Panc1 (cell line): ENCODE results near the gene TMEM51. TPM values are rescaled to one million over a fixed set of nuclear protein-coding genes. Genes with fewer than 3 reads are reported as not detected.

ENCODE experiments used
- ATAC-seq: fragments of 200-7000 bp; cut with Tn5 transposase; 2 replicates; pipeline ENCODE4 v1.9.1; 2020; ENCODE audit warnings: mild to moderate bottlenecking, moderate library complexity
- BruUV-seq: library from RNA; stranded (reverse); fragments of 400-500 nt; replicated peaks from 2 replicates; lab custom pipeline; 2021; lab: Mats Ljungman, UMichigan
- CTCF ChIA-PET: fragments of 300-600 bp; sonication (Branson Sonifier 250); formaldehyde crosslinking; loops from one replicate; lab custom pipeline; 2022; ENCODE audit warnings: antibody characterized with exemption; lab: Charles Lee
- POLR2A ChIA-PET: fragments of 300-600 bp; sonication (Branson Sonifier 250); formaldehyde crosslinking; loops from one replicate; lab custom pipeline; 2022; ENCODE audit warnings: antibody characterized with exemption; lab: Charles Lee
- DNase-seq: peaks from one replicate; pipeline ENCODE4 v3.0.0-alpha.2; 2010; ENCODE audit warnings: low read depth, low spot score
- H3K27ac ChIP-seq: 2 replicates; pipeline ENCODE4 v1.5.1; 2011; ENCODE audit warnings: mild to moderate bottlenecking, low read length, inconsistent platforms
- H3K27me3 ChIP-seq: fragments of 200-500 bp; sonication (Bioruptor generic); 2 replicates; pipeline ENCODE4 v1.6.0; 2014; ENCODE audit warnings: low read length, inconsistent platforms; ENCODE audit not compliant: control insufficient read depth, insufficient read depth
- H3K36me3 ChIP-seq: fragments of 200-500 bp; sonication (Bioruptor generic); 2 replicates; pipeline ENCODE4 v1.5.1; 2014; ENCODE audit warnings: inconsistent platforms, mild to moderate bottlenecking, low read length, moderate library complexity; ENCODE audit not compliant: control insufficient read depth, insufficient read depth
- H3K4me1 ChIP-seq: 2 replicates; pipeline ENCODE4 v1.5.1; 2011; ENCODE audit warnings: inconsistent platforms, mild to moderate bottlenecking, low read length, moderate library complexity; ENCODE audit not compliant: control insufficient read depth, insufficient read depth
- H3K4me3 ChIP-seq, 2 experiments: 2 replicates each; pipeline ENCODE4 v1.5.1; 2011 to 2012; ENCODE audit warnings: low read depth in 2 of 2, low read length in 2 of 2, mild to moderate bottlenecking in 2 of 2, inconsistent platforms in 1 of 2, moderate library complexity in 1 of 2
- H3K9me3 ChIP-seq: fragments of 200-500 bp; sonication (Bioruptor generic); 2 replicates; pipeline ENCODE4 v1.5.1; 2014; ENCODE audit warnings: low read depth, mild to moderate bottlenecking, inconsistent platforms, low read length, moderate library complexity; ENCODE audit not compliant: control insufficient read depth, insufficient read depth
- CTCF ChIP-seq: fragments of 450-650 bp; IDR thresholded peaks from 2 replicates; pipeline ENCODE4 v1.5.1; 2017; ENCODE audit warnings: mild to moderate bottlenecking
- POLR2AphosphoS5 ChIP-seq: IDR thresholded peaks from 2 replicates; pipeline ENCODE4 v1.6.1; 2012; ENCODE audit warnings: mild to moderate bottlenecking, low read depth, low read length, moderate library complexity
- REST ChIP-seq, 2 experiments: IDR thresholded peaks; 2 replicates each; pipeline ENCODE4 v1.6.1; 2011 to 2012; ENCODE audit warnings: low read depth in 2 of 2, control low read depth in 1 of 2, low read length in 1 of 2, mild to moderate bottlenecking in 1 of 2, moderate library complexity in 1 of 2; ENCODE audit not compliant: insufficient read depth in 1 of 2
- SIN3A ChIP-seq: IDR thresholded peaks from 2 replicates; pipeline ENCODE4 v1.6.1; 2012; ENCODE audit warnings: low read depth, mild to moderate bottlenecking, low read length, moderate library complexity, borderline replicate concordance; ENCODE audit not compliant: insufficient read depth
- TCF7L2 ChIP-seq: IDR thresholded peaks from 2 replicates; pipeline ENCODE4 v1.6.1; 2011; ENCODE audit warnings: mild to moderate bottlenecking, low read depth, low read length, inconsistent platforms
- in situ Hi-C: cut with HindIII; loops from 2 replicates; pipeline ENCODE4 v1.10.0; 2016; ENCODE audit warnings: low sequenced_read_pairs, low pct_unique_long_range_greater_than_20kb
- intact Hi-C: fragments of 100-400 bp; cut with micrococcal nuclease; formaldehyde crosslinking; loops from one replicate; pipeline ENCODE4 v1.10.0; 2022; ENCODE audit not compliant: unreplicated experiment
- total RNA-seq: library from RNA; stranded (reverse); gene quantifications from one replicate; pipeline ENCODE4 v1.2.1, GENCODE V29; 2021; ENCODE audit not compliant: unreplicated experiment

TMEM51 gene
- total RNA-seq, 1 experiment from 2014 or later, result 25.8 TPM

DNA sequence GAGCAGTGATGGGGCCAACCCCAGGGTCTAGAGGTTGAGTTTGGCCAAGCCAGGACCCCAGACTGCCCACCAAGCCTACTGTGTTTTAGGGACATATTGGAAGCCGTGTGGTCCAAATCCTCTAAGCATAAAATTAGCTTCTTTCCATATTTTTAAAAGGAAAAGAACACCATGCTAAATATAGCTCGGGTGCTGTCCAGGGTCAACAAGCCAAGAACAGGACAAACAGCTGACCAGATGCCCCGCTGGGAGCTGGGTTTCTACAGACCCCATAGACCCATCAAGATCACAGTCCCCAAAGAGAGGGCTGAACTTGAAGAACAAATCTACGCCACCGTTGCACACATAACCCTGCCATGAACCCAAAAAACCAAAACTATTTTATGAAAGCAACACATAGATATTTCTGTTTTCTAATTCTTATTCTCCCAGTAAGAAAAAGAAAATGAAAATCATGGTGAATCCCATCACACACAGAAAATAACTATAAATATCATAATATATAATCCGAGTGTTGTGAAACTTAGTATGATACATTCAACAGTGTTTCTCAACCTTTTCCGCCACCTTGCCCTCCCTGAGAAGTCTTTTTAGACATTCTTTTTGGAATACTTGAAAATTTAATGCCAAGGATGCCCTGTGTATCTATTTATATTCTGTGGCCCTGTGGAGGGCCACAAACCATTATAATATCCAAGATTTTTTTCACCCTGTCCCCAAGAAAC is 57.3 kb downstream of the TMEM51 start:
- Histone ChIP-seq H3K9me3 (no peaks in the 10 kb centered on the region), H3K27me3 (no peaks in the 10 kb centered on the region), H3K4me1 (peaks cover 13% of the 10 kb centered on the region), H3K4me3 (no peak overlapping the region), H3K27ac (no peak overlapping the region), H3K36me3 (no peaks in the 10 kb centered on the region)
- BruUV-seq, result no TSS peak
- intact Hi-C loops, result no loop called here
- in situ Hi-C loops, result no loop called here
- ChIA-PET POLR2A (interaction anchor here (0.6 kb wide), 1 partner anchor 9 kb away, joined by 3 read pairs; no protein-coding TSS in a partner anchor), CTCF (interaction anchor here (0.6 kb wide), 1 partner anchor 10 kb away, joined by 3 read pairs; no protein-coding TSS in a partner anchor)
- TF ChIP-seq CTCF (no peak), SIN3A (no peak), POLR2AphosphoS5 (no peak), REST (IDR thresholded peaks at IDR 0.05; ENCODE audit: insufficient read depth in 1 of 2, low read depth in 2 of 2, low read length in 1 of 2) (no peak), TCF7L2 (no peak)
- ATAC-seq (no peak), DNase-seq (no peak)

DNA sequence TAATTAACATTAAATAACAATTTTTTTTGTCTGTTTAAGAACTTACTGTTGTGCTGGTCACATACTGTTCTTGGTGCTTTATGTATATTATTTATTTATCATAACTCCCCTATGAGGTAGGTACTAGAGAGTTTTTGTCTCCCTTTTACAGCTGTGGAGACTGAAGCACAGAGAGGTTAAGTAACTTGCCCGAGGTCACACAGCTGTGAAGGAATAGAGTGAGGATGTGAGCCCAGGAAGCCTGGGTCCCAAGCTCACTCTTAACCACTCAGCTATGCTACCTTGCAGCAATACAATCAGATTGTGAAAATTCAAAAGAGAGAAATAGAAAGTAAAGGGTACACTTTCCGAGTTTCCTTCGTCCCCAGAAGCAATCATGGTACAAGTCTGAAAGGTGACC is 57.9 kb downstream of the TMEM51 start:
- in situ Hi-C loops (no loop called here), intact Hi-C loops (no loop called here)
- Histone ChIP-seq H3K27me3 (no peaks in the 10 kb centered on the region), H3K9me3 (no peaks in the 10 kb centered on the region), H3K27ac (no peak overlapping the region), H3K36me3 (no peaks in the 10 kb centered on the region), H3K4me3 (no peak overlapping the region), H3K4me1 (peaks cover 10% of the 10 kb centered on the region)
- CTCF ChIA-PET, result no interaction called here
- no TSS peak for BruUV-seq
- no peak for ATAC-seq
- DNase-seq, result no peak
- POLR2A ChIA-PET, result interaction anchor here (0.6 kb wide), 1 partner anchor 8 kb away, joined by 3 read pairs; no protein-coding TSS in a partner anchor
- TF ChIP-seq POLR2AphosphoS5 (no peak), CTCF (no peak), SIN3A (no peak), REST (IDR thresholded peaks at IDR 0.05; ENCODE audit: insufficient read depth in 1 of 2, low read depth in 2 of 2, low read length in 1 of 2) (no peak)
